ENCODE data around the gene SLC13A5. TPM values are rescaled to one million over a fixed set of nuclear protein-coding genes. Genes with fewer than 3 reads are reported as not detected.

The SLC13A5 gene
- total and polyA plus RNA-seq, 4 experiments from 2014 or later = not detected

Small RNA genes lying within 50 kb of the gene (microRNA-seq; reads per million reads assigned to microRNA genes)
- gene MIR4520-1 (ENCODE audit: borderline microRNAs expressed, borderline number of aligned reads, borderline replicate concordance) = not detected
- not detected for gene MIR4520-2 (ENCODE audit: borderline microRNAs expressed, borderline number of aligned reads, borderline replicate concordance)

Other genes starting within 250 kb of the SLC13A5 start
- under 1 TPM; 0.29 to 0.50 TPM for gene PITPNM3, start 156.8 kb downstream of the SLC13A5 start, total RNA-seq
- gene PITPNM3, start 156.8 kb downstream of the SLC13A5 start, polyA plus RNA-seq = under 1 TPM in 1 of 2 donors, not detected in 1; 0.05 TPM
- 10 to 100 TPM; 15.6 to 18.6 TPM for gene KIAA0753, start 72.7 kb downstream of the SLC13A5 start, total RNA-seq
- 1 to 10 TPM; 1.8 to 3.4 TPM for gene KIAA0753, start 72.7 kb downstream of the SLC13A5 start, polyA plus RNA-seq
- gene TXNDC17, start 72.3 kb downstream of the SLC13A5 start, total RNA-seq = 10 to 100 TPM; 17.0 to 27.1 TPM
- gene TXNDC17, start 72.3 kb downstream of the SLC13A5 start, polyA plus RNA-seq = 100 to 1,000 TPM in 1 of 2 donors, 10 to 100 TPM in 1; 74.7 to 122 TPM
- 10 to 100 TPM; 30.8 to 35.8 TPM for gene MED31, start 61.8 kb downstream of the SLC13A5 start, total RNA-seq
- 10 to 100 TPM; 25.6 to 44.7 TPM for gene MED31, start 61.8 kb downstream of the SLC13A5 start, polyA plus RNA-seq
- 1 to 10 TPM; 4.0 to 4.3 TPM for gene C17orf100, start 61.6 kb downstream of the SLC13A5 start, total RNA-seq
- gene C17orf100, start 61.6 kb downstream of the SLC13A5 start, polyA plus RNA-seq = 1 to 10 TPM; 4.3 to 4.7 TPM
- 10 to 100 TPM; 91.0 to 99.3 TPM for gene XAF1, start 42.7 kb upstream of the SLC13A5 start, total RNA-seq
- gene XAF1, start 42.7 kb upstream of the SLC13A5 start, polyA plus RNA-seq = 10 to 100 TPM in 1 of 2 donors, 1 to 10 TPM in 1; 8.0 to 44.0 TPM
- gene FBXO39, start 62.8 kb upstream of the SLC13A5 start, total RNA-seq = under 1 TPM; 0.20 to 0.25 TPM
- gene FBXO39, start 62.8 kb upstream of the SLC13A5 start, polyA plus RNA-seq = under 1 TPM in 1 of 2 donors, not detected in 1; 0.14 TPM
- not detected for gene TEKT1, start 118.4 kb upstream of the SLC13A5 start, total RNA-seq
- not detected for gene TEKT1, start 118.4 kb upstream of the SLC13A5 start, polyA plus RNA-seq

All from CD4-positive, alpha-beta memory T cell (primary cell).